Measurements from ENCODE around the gene GHSR.

DNA sequence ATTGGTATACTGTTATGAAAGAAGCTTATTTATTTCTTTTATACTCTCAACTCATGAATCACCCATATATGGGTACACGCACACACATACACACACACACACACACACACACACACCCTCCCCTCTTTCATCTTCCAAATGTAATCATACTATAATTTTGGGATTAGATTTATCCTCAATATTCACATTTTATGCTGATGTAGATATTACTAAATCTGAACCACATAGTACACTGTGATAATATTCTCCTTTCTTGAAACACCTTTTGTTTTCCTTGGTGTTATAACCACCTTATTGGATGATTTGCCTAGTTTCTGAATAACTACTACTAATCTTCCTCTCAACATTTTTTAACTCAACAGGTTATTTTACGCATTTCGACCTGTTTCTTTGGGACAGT, 8.1 kb upstream of the GHSR start:
- TF ChIP-seq, protein P1, sequence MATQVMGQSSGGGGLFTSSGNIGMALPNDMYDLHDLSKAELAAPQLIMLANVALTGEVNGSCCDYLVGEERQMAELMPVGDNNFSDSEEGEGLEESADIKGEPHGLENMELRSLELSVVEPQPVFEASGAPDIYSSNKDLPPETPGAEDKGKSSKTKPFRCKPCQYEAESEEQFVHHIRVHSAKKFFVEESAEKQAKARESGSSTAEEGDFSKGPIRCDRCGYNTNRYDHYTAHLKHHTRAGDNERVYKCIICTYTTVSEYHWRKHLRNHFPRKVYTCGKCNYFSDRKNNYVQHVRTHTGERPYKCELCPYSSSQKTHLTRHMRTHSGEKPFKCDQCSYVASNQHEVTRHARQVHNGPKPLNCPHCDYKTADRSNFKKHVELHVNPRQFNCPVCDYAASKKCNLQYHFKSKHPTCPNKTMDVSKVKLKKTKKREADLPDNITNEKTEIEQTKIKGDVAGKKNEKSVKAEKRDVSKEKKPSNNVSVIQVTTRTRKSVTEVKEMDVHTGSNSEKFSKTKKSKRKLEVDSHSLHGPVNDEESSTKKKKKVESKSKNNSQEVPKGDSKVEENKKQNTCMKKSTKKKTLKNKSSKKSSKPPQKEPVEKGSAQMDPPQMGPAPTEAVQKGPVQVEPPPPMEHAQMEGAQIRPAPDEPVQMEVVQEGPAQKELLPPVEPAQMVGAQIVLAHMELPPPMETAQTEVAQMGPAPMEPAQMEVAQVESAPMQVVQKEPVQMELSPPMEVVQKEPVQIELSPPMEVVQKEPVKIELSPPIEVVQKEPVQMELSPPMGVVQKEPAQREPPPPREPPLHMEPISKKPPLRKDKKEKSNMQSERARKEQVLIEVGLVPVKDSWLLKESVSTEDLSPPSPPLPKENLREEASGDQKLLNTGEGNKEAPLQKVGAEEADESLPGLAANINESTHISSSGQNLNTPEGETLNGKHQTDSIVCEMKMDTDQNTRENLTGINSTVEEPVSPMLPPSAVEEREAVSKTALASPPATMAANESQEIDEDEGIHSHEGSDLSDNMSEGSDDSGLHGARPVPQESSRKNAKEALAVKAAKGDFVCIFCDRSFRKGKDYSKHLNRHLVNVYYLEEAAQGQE (IDR thresholded peaks at IDR 0.05; ENCODE audit: insufficient read depth in 1 of 2, low read depth in 2 of 2, low read length in 1 of 2) = no peak
- TF ChIP-seq, protein P2, sequence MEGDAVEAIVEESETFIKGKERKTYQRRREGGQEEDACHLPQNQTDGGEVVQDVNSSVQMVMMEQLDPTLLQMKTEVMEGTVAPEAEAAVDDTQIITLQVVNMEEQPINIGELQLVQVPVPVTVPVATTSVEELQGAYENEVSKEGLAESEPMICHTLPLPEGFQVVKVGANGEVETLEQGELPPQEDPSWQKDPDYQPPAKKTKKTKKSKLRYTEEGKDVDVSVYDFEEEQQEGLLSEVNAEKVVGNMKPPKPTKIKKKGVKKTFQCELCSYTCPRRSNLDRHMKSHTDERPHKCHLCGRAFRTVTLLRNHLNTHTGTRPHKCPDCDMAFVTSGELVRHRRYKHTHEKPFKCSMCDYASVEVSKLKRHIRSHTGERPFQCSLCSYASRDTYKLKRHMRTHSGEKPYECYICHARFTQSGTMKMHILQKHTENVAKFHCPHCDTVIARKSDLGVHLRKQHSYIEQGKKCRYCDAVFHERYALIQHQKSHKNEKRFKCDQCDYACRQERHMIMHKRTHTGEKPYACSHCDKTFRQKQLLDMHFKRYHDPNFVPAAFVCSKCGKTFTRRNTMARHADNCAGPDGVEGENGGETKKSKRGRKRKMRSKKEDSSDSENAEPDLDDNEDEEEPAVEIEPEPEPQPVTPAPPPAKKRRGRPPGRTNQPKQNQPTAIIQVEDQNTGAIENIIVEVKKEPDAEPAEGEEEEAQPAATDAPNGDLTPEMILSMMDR (IDR thresholded peaks at IDR 0.05) = no peak
- TF ChIP-seq SIN3A (IDR thresholded peaks at IDR 0.05; ENCODE audit: borderline replicate concordance, insufficient read depth, low read depth, low read length) (no peak), TCF7L2 (IDR thresholded peaks at IDR 0.05; ENCODE audit: low read depth, low read length) (no peak)
